Lower leg skin (tissue), 4 donors: ENCODE results near the gene TET1. TPM values are rescaled to one million over a fixed set of nuclear protein-coding genes. Genes with fewer than 3 reads are reported as not detected.

Source experiments
- DNase-seq, 2 donors: peaks; one replicate each; pipeline ENCODE4 v3.0.0-alpha.2; 2019; ENCODE audit warnings: low spot score in 2 of 2
- H3K4me3 ChIP-seq: fragments of 200-600 bp; sonication (generic); 2 replicates; pipeline ENCODE4 v1.5.1; 2017; ENCODE audit warnings: mild to moderate bottlenecking, low read depth; ENCODE audit not compliant: poor library complexity, severe bottlenecking
- CTCF ChIP-seq, 3 donors: fragments of 450-650 bp; IDR thresholded peaks; one replicate each; pipeline ENCODE4 v1.5.1; 2016; ENCODE audit warnings: antibody characterized with exemption in 3 of 3, mild to moderate bottlenecking in 3 of 3, moderate library complexity in 2 of 3
- POLR2A ChIP-seq, 2 donors: fragments of 450-650 bp; IDR thresholded peaks; one replicate each; pipeline ENCODE4 v1.6.1; 2016 to 2017; ENCODE audit warnings: antibody characterized with exemption in 2 of 2, mild to moderate bottlenecking in 1 of 2, moderate library complexity in 1 of 2
- WGBS, 2 donors: methylation state at CpG; one replicate each; pipeline ENCODE4 v1.1.5; 2018; 5-methylcytosine and 5-hydroxymethylcytosine counted together
- intact Hi-C: fragments of 100-400 bp; cut with DNase I; formaldehyde crosslinking; loops from one replicate; pipeline ENCODE4 v1.15.0; 2023; ENCODE audit warnings: low total_unique reads
- total RNA-seq, 4 donors: library from RNA; depleted of rRNA; stranded (reverse); fragments of >200 nt; gene quantifications; one replicate each; pipeline ENCODE4 v1.1.0, GENCODE V29; 2016

TET1 gene
- total RNA-seq, 4 donors from 2014 or later = 1.1 to 3.8 (median 1.9) TPM

- H3K4me3 ChIP-seq = no peak overlapping the region
- intact Hi-C loops = no loop called here
- DNase-seq = no peak
- 65 to 71% methylated on average over 3 of the region's 3 CpGs for WGBS, 2 donors
- TF ChIP-seq POLR2A (IDR thresholded peaks at IDR 0.05) (no peak), CTCF (IDR thresholded peaks at IDR 0.05) (no peak)
Measured at GRCh38 chr10:68553599-68553998, 6.5 kb upstream of the TET1 start.

DNA sequence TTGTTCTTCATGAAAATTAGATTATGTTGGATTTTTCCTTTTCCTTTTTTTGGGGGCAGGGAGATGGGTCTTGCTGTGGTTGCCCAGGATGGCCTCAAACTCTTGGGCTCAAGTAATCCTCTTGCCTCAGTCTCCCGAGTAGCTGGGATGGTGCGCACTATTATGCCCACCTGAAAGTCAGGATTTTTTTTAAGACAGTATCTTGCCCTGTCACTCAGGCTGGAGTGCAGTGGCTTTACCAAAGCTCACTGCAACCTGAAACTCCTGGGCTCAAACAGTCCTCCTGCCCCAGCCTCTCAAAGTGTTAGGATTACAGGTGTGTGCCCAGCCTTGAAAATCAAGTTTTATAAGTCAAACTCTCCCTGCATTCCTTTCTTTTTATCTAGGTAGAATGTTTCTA is 1.7 kb upstream of the TET1 start:
- no peak overlapping the region for H3K4me3 ChIP-seq
- WGBS, 2 donors = 97 to 98% methylated on average over 2 of the region's 2 CpGs
- no peak for DNase-seq
- TF ChIP-seq POLR2A (IDR thresholded peaks at IDR 0.05) (no peak), CTCF (IDR thresholded peaks at IDR 0.05) (no peak)
- intact Hi-C loops = no loop called here

GRCh38 chr10:68559251-68559650 is 886 bp upstream of the TET1 start:
- TF ChIP-seq POLR2A (IDR thresholded peaks at IDR 0.05) (no peak), CTCF (IDR thresholded peaks at IDR 0.05) (no peak)
- no peak overlapping the region for H3K4me3 ChIP-seq
- DNase-seq = no peak
- 50 to 53% methylated on average over 4 of the region's 4 CpGs for WGBS, 2 donors
- intact Hi-C loops = no loop called here

DNA sequence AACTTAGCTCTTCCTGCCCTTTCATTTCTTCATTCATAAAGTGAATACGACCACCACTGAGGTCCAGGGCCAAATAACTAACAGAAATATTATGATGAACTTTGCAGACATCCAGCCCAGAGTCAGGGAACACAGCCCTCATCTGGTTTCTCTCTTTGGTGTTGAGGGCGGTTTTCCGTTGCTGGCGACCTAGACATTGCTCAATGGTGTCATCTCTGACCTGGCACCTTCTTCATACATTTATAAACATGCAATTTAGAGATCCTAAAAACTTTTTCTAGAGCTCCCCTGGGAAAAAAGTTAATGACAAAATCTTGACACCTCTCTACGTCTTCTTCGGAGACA is 324 bp upstream of the TET1 start:
- 3 to 9% methylated on average over 6 of the region's 6 CpGs for WGBS, 2 donors
- TF ChIP-seq POLR2A (IDR thresholded peaks at IDR 0.05) (no peak), CTCF (IDR thresholded peaks at IDR 0.05) (no peak)
- peak in 1 of 2 donors; percentile 35 for DNase-seq
- intact Hi-C loops = no loop called here
- H3K4me3 ChIP-seq = no peak overlapping the region

DNA sequence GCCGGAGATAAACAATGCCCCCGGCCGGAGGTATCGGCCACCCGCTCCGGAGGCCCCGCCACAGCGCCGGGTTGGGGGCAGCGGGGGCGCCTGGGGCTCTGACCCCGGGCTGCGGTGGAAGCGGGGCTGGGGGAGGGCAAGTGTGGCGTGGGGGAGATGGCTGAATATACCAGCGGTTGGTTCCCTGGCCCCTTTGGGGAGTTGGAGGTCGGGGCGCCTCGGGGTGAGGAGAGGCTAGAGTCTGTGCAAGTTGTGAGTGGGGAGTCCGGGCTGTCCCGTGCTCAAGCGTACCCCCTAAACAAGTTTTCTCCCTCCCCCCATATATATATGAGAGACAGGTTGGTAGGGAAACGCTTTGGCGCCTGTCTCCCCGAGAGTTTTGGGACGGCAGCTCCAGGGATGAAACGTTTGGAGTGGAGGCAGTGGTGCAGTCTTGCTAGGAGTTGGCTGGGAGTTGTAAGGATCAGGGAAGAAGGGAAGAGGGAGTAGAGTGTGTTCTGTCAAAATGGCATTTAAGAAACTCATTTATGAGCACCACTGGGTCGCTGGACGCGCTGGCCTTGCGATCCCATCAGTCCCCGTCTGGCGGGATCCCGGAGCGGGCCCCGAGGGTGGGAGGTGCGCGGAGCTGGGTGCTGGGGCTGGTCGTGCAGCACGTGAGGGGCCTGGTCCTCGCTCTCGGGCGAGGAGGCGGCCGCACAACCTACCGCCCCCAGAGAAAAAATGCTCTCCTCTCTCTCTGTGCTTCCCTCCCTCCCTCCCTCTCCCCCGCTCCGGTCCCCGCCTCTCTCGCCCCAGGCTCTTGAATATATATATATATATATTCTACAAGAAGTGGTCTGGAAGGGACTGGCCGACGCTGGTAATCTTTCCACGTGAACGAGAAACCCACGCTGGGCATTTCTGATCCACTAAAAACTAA is 1.1 kb downstream of the TET1 start:
- no peak for TF ChIP-seq CTCF (IDR thresholded peaks at IDR 0.05)
- no peak for TF ChIP-seq POLR2A (IDR thresholded peaks at IDR 0.05)
- peak in 1 of 2 donors; percentile 87 for DNase-seq
- intact Hi-C loops = no loop called here
- H3K4me3 ChIP-seq = peak overlapping the region; percentile 87
- WGBS, 2 donors = 4 to 6% methylated on average over 42 to 47 of the region's 55 CpGs
